HEK293 (cell line): ENCODE measurements around the gene CXorf65.

ENCODE experiments used
- CTCF ChIA-PET: fragments of 350-600 bp; formaldehyde crosslinking; extraction: SDS; loops from one replicate; lab custom pipeline; 2021; ENCODE audit warnings: antibody characterized with exemption; lab: Yijun Ruan, JAX
- POLR2A ChIA-PET: fragments of 300-600 bp; formaldehyde crosslinking; extraction: SDS; loops from one replicate; lab custom pipeline; 2020; ENCODE audit warnings: antibody characterized with exemption, inconsistent platforms; lab: Yijun Ruan, JAX
- H3K27ac ChIP-seq: fragments of 200-500 bp; sonication (Bioruptor generic); 2 replicates; pipeline ENCODE4 v1.5.1; 2014; ENCODE audit warnings: low read depth, low read length, control low read depth, inconsistent platforms; ENCODE audit errors: extremely low read depth
- H3K36me3 ChIP-seq, 2 experiments: fragments of 200-500 bp in 1 of 2; sonication (Bioruptor generic) in 1 of 2; 1 replicate in 1 of 2; 2 replicates in 1 of 2; pipeline ENCODE4 v1.5.1; 2014 to 2017; ENCODE audit warnings: inconsistent platforms in 2 of 2, low read length in 2 of 2; ENCODE audit not compliant: control insufficient read depth in 2 of 2, insufficient read depth in 1 of 2
- H3K4me1 ChIP-seq: fragments of 200-500 bp; sonication (Bioruptor generic); 2 replicates; pipeline ENCODE4 v1.5.1; 2014; ENCODE audit warnings: mild to moderate bottlenecking, low read length, inconsistent platforms; ENCODE audit not compliant: control insufficient read depth, insufficient read depth
- H3K4me3 ChIP-seq: 2 replicates; pipeline ENCODE4 v1.5.1; 2011; ENCODE audit warnings: low read depth, mild to moderate bottlenecking, control low read depth, low read length, moderate library complexity
- H3K9me3 ChIP-seq: fragments of 200-500 bp; sonication (Bioruptor generic); 2 replicates; pipeline ENCODE4 v1.5.1; 2014; ENCODE audit warnings: low read depth, low read length, inconsistent platforms; ENCODE audit not compliant: control insufficient read depth, insufficient read depth
- BCL11B ChIP-seq: fragments of 450-650 bp; formaldehyde crosslinking; IDR thresholded peaks from 2 replicates; pipeline ENCODE4 v1.5.1; 2016; ENCODE audit warnings: low read depth, missing biosample characterization, missing genetic modification characterization
- KLF1 ChIP-seq: fragments of 450-650 bp; formaldehyde crosslinking; IDR thresholded peaks from 2 replicates; pipeline ENCODE4 v1.5.1; 2016; ENCODE audit warnings: missing biosample characterization, missing genetic modification characterization
- OSR2 ChIP-seq: fragments of 450-650 bp; formaldehyde crosslinking; IDR thresholded peaks from 2 replicates; pipeline ENCODE4 v1.5.1; 2016; ENCODE audit warnings: missing biosample characterization, missing genetic modification characterization
- SP2 ChIP-seq: fragments of 450-650 bp; formaldehyde crosslinking; IDR thresholded peaks from 2 replicates; pipeline ENCODE4 v1.5.1; 2016; ENCODE audit warnings: missing biosample characterization, missing genetic modification characterization
- WT1 ChIP-seq: fragments of 450-650 bp; formaldehyde crosslinking; IDR thresholded peaks from 2 replicates; pipeline ENCODE4 v1.5.1; 2016; ENCODE audit warnings: missing biosample characterization, missing genetic modification characterization
- ZBTB44 ChIP-seq: fragments of 450-650 bp; IDR thresholded peaks from 2 replicates; pipeline ENCODE4 v1.5.1; 2018; ENCODE audit warnings: missing biosample characterization, mild to moderate bottlenecking, missing genetic modification characterization
- ZNF19 ChIP-seq: fragments of 450-650 bp; formaldehyde crosslinking; IDR thresholded peaks from 2 replicates; pipeline ENCODE4; 2016; ENCODE audit warnings: missing biosample characterization, missing genetic modification characterization, low read depth
- ZNF23 ChIP-seq: fragments of 450-650 bp; formaldehyde crosslinking; IDR thresholded peaks from 2 replicates; pipeline ENCODE4 v1.5.1; 2016; ENCODE audit warnings: missing biosample characterization, missing genetic modification characterization, borderline replicate concordance
- ZNF248 ChIP-seq: fragments of 450-650 bp; formaldehyde crosslinking; IDR thresholded peaks from 2 replicates; pipeline ENCODE4 v1.5.1; 2017; ENCODE audit warnings: missing biosample characterization, missing genetic modification characterization
- ZNF335 ChIP-seq: fragments of 450-650 bp; formaldehyde crosslinking; conservative IDR thresholded peaks from 2 replicates; pipeline ENCODE4 v1.5.1; 2016; ENCODE audit warnings: missing biosample characterization, missing genetic modification characterization
- ZNF391 ChIP-seq: fragments of 450-650 bp; formaldehyde crosslinking; IDR thresholded peaks from 2 replicates; pipeline ENCODE4 v1.5.1; 2016; ENCODE audit warnings: low read depth, missing biosample characterization, missing genetic modification characterization, borderline replicate concordance
- ZNF571 ChIP-seq: fragments of 450-650 bp; formaldehyde crosslinking; IDR thresholded peaks from 2 replicates; pipeline ENCODE4 v1.5.0; 2017; ENCODE audit warnings: missing biosample characterization, missing genetic modification characterization
- ZNF624 ChIP-seq: fragments of 450-650 bp; formaldehyde crosslinking; IDR thresholded peaks from 2 replicates; pipeline ENCODE4 v1.5.1; 2017; ENCODE audit warnings: missing biosample characterization, missing genetic modification characterization
- TF ChIP-seq, protein P1 (sequence below): fragments of 450-650 bp; formaldehyde crosslinking; IDR thresholded peaks from 2 replicates; pipeline ENCODE4 v1.5.1; 2016; ENCODE audit warnings: missing biosample characterization, missing genetic modification characterization
- TF ChIP-seq, protein P2 (sequence below): fragments of 450-650 bp; formaldehyde crosslinking; IDR thresholded peaks from 2 replicates; pipeline ENCODE4 v1.5.1; 2016; ENCODE audit warnings: missing biosample characterization, missing genetic modification characterization
- TF ChIP-seq, protein P3 (sequence below): fragments of 450-650 bp; formaldehyde crosslinking; optimal IDR thresholded peaks from 2 replicates; pipeline ENCODE3; 2016; ENCODE audit warnings: missing biosample characterization, mild to moderate bottlenecking, missing genetic modification characterization
- TF ChIP-seq, protein P4 (sequence below): fragments of 450-650 bp; formaldehyde crosslinking; IDR thresholded peaks from 2 replicates; pipeline ENCODE4 v1.5.1; 2016; ENCODE audit warnings: missing biosample characterization, missing genetic modification characterization, borderline replicate concordance
- TF ChIP-seq, protein P5 (sequence below): fragments of 450-650 bp; formaldehyde crosslinking; IDR thresholded peaks from 2 replicates; pipeline ENCODE4 v1.5.1; 2016; ENCODE audit warnings: missing biosample characterization, missing genetic modification characterization

The CXorf65 gene

GRCh38 chrX:71095033-71095432 is 11.5 kb downstream of the CXorf65 start (continued):
- TF ChIP-seq ZBTB44 (tag by site-specific recombination) (no peak), SP2 (no peak), BCL11B (tag by site-specific recombination) (no peak), ZNF248 (tag by site-specific recombination) (no peak), ZNF391 (no peak), OSR2 (tag by site-specific recombination) (no peak), ZNF571 (no peak), ZNF335 (tag by site-specific recombination) (no peak)
- TF ChIP-seq, protein P1, sequence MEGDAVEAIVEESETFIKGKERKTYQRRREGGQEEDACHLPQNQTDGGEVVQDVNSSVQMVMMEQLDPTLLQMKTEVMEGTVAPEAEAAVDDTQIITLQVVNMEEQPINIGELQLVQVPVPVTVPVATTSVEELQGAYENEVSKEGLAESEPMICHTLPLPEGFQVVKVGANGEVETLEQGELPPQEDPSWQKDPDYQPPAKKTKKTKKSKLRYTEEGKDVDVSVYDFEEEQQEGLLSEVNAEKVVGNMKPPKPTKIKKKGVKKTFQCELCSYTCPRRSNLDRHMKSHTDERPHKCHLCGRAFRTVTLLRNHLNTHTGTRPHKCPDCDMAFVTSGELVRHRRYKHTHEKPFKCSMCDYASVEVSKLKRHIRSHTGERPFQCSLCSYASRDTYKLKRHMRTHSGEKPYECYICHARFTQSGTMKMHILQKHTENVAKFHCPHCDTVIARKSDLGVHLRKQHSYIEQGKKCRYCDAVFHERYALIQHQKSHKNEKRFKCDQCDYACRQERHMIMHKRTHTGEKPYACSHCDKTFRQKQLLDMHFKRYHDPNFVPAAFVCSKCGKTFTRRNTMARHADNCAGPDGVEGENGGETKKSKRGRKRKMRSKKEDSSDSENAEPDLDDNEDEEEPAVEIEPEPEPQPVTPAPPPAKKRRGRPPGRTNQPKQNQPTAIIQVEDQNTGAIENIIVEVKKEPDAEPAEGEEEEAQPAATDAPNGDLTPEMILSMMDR (tag by site-specific recombination) = no peak
- TF ChIP-seq, protein P2, sequence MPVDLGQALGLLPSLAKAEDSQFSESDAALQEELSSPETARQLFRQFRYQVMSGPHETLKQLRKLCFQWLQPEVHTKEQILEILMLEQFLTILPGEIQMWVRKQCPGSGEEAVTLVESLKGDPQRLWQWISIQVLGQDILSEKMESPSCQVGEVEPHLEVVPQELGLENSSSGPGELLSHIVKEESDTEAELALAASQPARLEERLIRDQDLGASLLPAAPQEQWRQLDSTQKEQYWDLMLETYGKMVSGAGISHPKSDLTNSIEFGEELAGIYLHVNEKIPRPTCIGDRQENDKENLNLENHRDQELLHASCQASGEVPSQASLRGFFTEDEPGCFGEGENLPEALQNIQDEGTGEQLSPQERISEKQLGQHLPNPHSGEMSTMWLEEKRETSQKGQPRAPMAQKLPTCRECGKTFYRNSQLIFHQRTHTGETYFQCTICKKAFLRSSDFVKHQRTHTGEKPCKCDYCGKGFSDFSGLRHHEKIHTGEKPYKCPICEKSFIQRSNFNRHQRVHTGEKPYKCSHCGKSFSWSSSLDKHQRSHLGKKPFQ = peak; percentile 48; the same call in 1 of the 2 replicates
- TF ChIP-seq, protein P3, sequence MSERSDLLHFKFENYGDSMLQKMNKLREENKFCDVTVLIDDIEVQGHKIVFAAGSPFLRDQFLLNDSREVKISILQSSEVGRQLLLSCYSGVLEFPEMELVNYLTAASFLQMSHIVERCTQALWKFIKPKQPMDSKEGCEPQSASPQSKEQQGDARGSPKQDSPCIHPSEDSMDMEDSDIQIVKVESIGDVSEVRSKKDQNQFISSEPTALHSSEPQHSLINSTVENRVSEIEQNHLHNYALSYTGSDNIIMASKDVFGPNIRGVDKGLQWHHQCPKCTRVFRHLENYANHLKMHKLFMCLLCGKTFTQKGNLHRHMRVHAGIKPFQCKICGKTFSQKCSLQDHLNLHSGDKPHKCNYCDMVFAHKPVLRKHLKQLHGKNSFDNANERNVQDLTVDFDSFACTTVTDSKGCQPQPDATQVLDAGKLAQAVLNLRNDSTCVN (tag by site-specific recombination) = no peak
- TF ChIP-seq, all 188 proteins: peak for 5

DNA sequence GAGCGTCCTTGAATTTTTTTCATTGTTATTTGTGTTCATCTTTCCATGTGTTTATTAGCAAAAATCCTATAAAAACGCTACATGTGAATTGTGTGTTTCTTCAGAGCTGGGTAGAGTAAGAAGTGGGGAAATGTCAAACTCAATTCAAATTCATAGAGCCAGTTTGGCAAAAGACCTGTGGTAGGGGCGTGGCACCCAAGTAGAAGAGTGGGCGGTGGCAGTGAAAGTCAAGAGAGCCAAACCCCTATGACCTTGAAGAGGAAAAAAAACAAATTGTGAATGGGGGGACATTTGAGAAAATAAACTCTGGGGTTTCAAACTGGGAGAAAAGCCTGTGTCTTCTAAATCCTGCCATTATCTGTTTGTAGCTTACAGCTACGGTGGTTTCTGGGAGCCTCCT is 15.3 kb downstream of the CXorf65 start:
- POLR2A ChIA-PET = no interaction called here

More for the DNA sequence above, 15.3 kb downstream of the CXorf65 start:
- no peaks in the 10 kb centered on the region; a peak in 1 of 3 replicates for H3K36me3 ChIP-seq
- H3K27ac ChIP-seq = no peak overlapping the region
- CTCF ChIA-PET = no interaction called here
- peaks cover under 1% of the 10 kb centered on the region; the same call in 1 of the 2 replicates for H3K4me1 ChIP-seq
- H3K9me3 ChIP-seq = no peaks in the 10 kb centered on the region
- TF ChIP-seq ZNF19 (tag by site-specific recombination) (no peak), ZNF624 (tag by site-specific recombination) (no peak), KLF1 (tag by site-specific recombination) (peak; percentile 58), WT1 (tag by site-specific recombination) (no peak), ZNF23 (tag by site-specific recombination) (no peak)
- TF ChIP-seq, protein P4, sequence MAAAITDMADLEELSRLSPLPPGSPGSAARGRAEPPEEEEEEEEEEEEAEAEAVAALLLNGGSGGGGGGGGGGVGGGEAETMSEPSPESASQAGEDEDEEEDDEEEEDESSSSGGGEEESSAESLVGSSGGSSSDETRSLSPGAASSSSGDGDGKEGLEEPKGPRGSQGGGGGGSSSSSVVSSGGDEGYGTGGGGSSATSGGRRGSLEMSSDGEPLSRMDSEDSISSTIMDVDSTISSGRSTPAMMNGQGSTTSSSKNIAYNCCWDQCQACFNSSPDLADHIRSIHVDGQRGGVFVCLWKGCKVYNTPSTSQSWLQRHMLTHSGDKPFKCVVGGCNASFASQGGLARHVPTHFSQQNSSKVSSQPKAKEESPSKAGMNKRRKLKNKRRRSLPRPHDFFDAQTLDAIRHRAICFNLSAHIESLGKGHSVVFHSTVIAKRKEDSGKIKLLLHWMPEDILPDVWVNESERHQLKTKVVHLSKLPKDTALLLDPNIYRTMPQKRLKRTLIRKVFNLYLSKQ (tag by site-specific recombination) = no peak
- TF ChIP-seq, protein P5, sequence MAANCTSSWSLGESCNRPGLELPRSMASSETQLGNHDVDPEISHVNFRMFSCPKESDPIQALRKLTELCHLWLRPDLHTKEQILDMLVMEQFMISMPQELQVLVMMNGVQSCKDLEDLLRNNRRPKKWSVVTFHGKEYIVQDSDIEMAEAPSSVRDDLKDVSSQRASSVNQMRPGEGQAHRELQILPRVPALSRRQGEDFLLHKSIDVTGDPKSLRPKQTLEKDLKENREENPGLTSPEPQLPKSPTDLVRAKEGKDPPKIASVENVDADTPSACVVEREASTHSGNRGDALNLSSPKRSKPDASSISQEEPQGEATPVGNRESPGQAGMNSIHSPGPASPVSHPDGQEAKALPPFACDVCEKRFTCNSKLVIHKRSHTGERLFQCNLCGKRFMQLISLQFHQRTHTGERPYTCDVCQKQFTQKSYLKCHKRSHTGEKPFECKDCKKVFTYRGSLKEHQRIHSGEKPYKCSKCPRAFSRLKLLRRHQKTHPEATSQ (tag by site-specific recombination) = no peak
- H3K4me3 ChIP-seq = no peak overlapping the region
